Astrocyte (in vitro differentiated cells and primary cell): ENCODE measurements around the gene STAG2. TPM values are rescaled to one million over a fixed set of nuclear protein-coding genes. Genes with fewer than 3 reads are reported as not detected.
"Not testable (repeated sequence)": the region's sequence is repeated elsewhere in the genome, so short reads cannot be mapped to it uniquely, and the experiment has no call there.

Source experiments
- DNase-seq: peaks from one replicate; pipeline ENCODE4 v3.0.0-alpha.2; 2010; ENCODE audit warnings: low read depth
- FAIRE-seq: peaks from 2 replicates; lab custom pipeline; 2011; peaks lifted over from hg19 to GRCh38; lab: Jason Lieb, UNC
- H2AFZ ChIP-seq: 2 replicates; pipeline ENCODE4 v1.6.0; 2012; ENCODE audit warnings: low read depth, low read length, inconsistent platforms
- H3K27ac ChIP-seq: 2 replicates; pipeline ENCODE4 v1.5.1; 2011; ENCODE audit warnings: low read depth, low read length, inconsistent platforms
- H3K27me3 ChIP-seq: 2 replicates; pipeline ENCODE4 v1.6.0; 2011; ENCODE audit warnings: low read length, inconsistent platforms; ENCODE audit not compliant: insufficient read depth
- H3K36me3 ChIP-seq: 2 replicates; pipeline ENCODE4 v1.5.1; 2011; ENCODE audit warnings: low read length, inconsistent platforms; ENCODE audit not compliant: insufficient read depth
- H3K4me1 ChIP-seq: 2 replicates; pipeline ENCODE4 v1.5.1; 2011; ENCODE audit warnings: low read length, inconsistent platforms; ENCODE audit not compliant: insufficient read depth
- H3K4me2 ChIP-seq: 2 replicates; pipeline ENCODE4 v1.6.0; 2012; ENCODE audit warnings: low read length, inconsistent platforms
- H3K4me3 ChIP-seq: 2 replicates; pipeline ENCODE4 v1.5.1; 2011; ENCODE audit warnings: low read depth, mild to moderate bottlenecking, low read length, inconsistent platforms; ENCODE audit not compliant: insufficient read depth
- H3K79me2 ChIP-seq: 2 replicates; pipeline ENCODE4 v1.6.0; 2012; ENCODE audit warnings: mild to moderate bottlenecking, low read length, inconsistent platforms; ENCODE audit not compliant: insufficient read depth
- H3K9ac ChIP-seq: 2 replicates; pipeline ENCODE4 v1.6.0; 2012; ENCODE audit warnings: mild to moderate bottlenecking, low read length, inconsistent platforms
- H3K9me3 ChIP-seq: 2 replicates; pipeline ENCODE4 v1.5.1; 2012; ENCODE audit warnings: low read depth, mild to moderate bottlenecking, low read length, inconsistent platforms; ENCODE audit not compliant: insufficient read depth
- H4K20me1 ChIP-seq: 2 replicates; pipeline ENCODE4 v1.6.0; 2012; ENCODE audit warnings: low read length, inconsistent platforms; ENCODE audit not compliant: insufficient read depth
- H3K27ac Mint-ChIP-seq: one replicate; pipeline ENCODE4 v1.8.0; 2021; ENCODE audit warnings: mild to moderate bottlenecking, mixed read lengths; ENCODE audit not compliant: unreplicated experiment
- H3K27me3 Mint-ChIP-seq: one replicate; pipeline ENCODE4 v1.8.0; 2021; ENCODE audit warnings: low read depth, mixed read lengths; ENCODE audit not compliant: unreplicated experiment
- H3K36me3 Mint-ChIP-seq: one replicate; pipeline ENCODE4 v1.8.0; 2021; ENCODE audit warnings: low read depth, mixed read lengths; ENCODE audit not compliant: unreplicated experiment
- H3K4me1 Mint-ChIP-seq: one replicate; pipeline ENCODE4 v1.8.0; 2021; ENCODE audit warnings: low read depth, mixed read lengths; ENCODE audit not compliant: unreplicated experiment
- H3K4me3 Mint-ChIP-seq: one replicate; pipeline ENCODE4 v1.8.0; 2021; ENCODE audit warnings: mild to moderate bottlenecking, moderate library complexity, mixed read lengths; ENCODE audit not compliant: unreplicated experiment
- H3K9me3 Mint-ChIP-seq: one replicate; pipeline ENCODE4 v1.8.0; 2021; ENCODE audit warnings: mild to moderate bottlenecking, mixed read lengths; ENCODE audit not compliant: unreplicated experiment
- CTCF ChIP-seq: IDR thresholded peaks from 2 replicates; pipeline ENCODE4 v1.5.1; 2011; ENCODE audit warnings: low read depth, mild to moderate bottlenecking, inconsistent platforms, low read length, moderate library complexity; ENCODE audit not compliant: insufficient read depth
- EZH2 ChIP-seq: IDR thresholded peaks from 2 replicates; pipeline ENCODE4 v1.6.1; 2012; ENCODE audit warnings: mild to moderate bottlenecking, low read length, inconsistent platforms; ENCODE audit not compliant: insufficient read depth
- total RNA-seq: library from RNA; stranded (reverse); gene quantifications from 2 replicates; pipeline ENCODE4 v1.2.1, GENCODE V29; 2021

The STAG2 gene
- total RNA-seq, 1 donor from 2014 or later: 51.2 TPM

DNA sequence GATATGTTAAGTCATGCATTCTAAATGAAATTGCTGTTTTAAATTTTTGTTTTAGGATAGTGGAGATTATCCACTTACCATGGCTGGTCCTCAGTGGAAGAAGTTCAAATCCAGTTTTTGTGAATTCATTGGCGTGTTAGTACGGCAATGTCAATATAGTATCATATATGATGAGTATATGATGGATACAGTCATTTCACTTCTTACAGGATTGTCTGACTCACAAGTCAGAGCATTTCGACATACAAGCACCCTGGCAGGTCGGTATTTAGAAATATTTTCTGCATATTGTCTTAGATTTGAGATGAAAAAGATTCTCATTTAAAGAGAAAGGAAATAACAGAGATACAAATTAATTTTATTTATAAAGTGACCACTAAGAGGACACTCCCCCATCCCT, 83.6 kb downstream of the STAG2 start:
- Mint-ChIP-seq H3K27me3 (no peaks in the 10 kb centered on the region), H3K4me1 (peaks cover 3% of the 10 kb centered on the region), H3K4me3 (no peak overlapping the region), H3K27ac (no peak overlapping the region), H3K36me3 (peaks cover 2% of the 10 kb centered on the region), H3K9me3 (no peaks in the 10 kb centered on the region)
- Histone ChIP-seq H3K4me2 (no peak overlapping the region), H3K4me3 (no peak overlapping the region), H3K9ac (no peak overlapping the region), H4K20me1 (no peaks in the 10 kb centered on the region), H3K27me3 (no peaks in the 10 kb centered on the region), H3K36me3 (peaks cover 10% of the 10 kb centered on the region), H3K27ac (no peak overlapping the region), H3K79me2 (peaks cover 3% of the 10 kb centered on the region), H2AFZ (no peak overlapping the region), H3K4me1 (no peaks in the 10 kb centered on the region), H3K9me3 (no peaks in the 10 kb centered on the region)
- FAIRE-seq: no peak
- DNase-seq: no peak
- TF ChIP-seq EZH2 (no peak), CTCF (no peak)

GRCh38 chrX:124084417-124084816, 122.9 kb downstream of the STAG2 start:
- not testable (repeated sequence) for H3K4me1 Mint-ChIP-seq, DNase-seq, H3K4me2 ChIP-seq, H2AFZ ChIP-seq, H3K4me3 Mint-ChIP-seq, H3K9me3 ChIP-seq, H3K9ac ChIP-seq, FAIRE-seq, H3K36me3 Mint-ChIP-seq, H3K27ac Mint-ChIP-seq, H3K27me3 Mint-ChIP-seq, H3K4me3 ChIP-seq, H3K27ac ChIP-seq, H3K9me3 Mint-ChIP-seq, H3K27me3 ChIP-seq, H4K20me1 ChIP-seq, H3K4me1 ChIP-seq, H3K79me2 ChIP-seq
- H3K36me3 ChIP-seq: peaks cover 18% of the 10 kb centered on the region

DNA sequence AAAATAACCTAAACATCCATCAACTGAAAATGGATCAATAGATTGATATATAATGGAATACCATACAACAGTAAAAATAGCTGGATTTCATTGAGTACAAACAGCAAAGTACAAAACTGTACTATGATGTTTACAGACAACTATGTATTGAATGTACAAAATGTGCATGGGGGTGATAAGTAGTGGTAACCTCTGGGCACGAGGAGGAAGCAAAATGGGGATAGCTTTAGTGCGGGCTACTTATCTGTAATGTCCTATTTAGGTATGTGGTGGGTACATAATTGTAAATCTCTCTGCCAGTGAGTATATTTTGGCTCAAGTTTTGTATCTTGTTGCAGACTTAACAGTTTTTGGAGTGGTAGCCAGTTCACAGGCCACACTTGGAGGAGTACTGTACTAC, 123.6 kb downstream of the STAG2 start:
- Mint-ChIP-seq H3K4me1 (no peaks in the 10 kb centered on the region), H3K27ac (no peak overlapping the region), H3K9me3 (no peaks in the 10 kb centered on the region), H3K4me3 (no peak overlapping the region), H3K36me3 (peaks cover 1% of the 10 kb centered on the region), H3K27me3 (no peaks in the 10 kb centered on the region)
- no peaks in the 10 kb centered on the region for H3K4me1 ChIP-seq
- H3K79me2 ChIP-seq: no peaks in the 10 kb centered on the region
- H3K9me3 ChIP-seq: no peaks in the 10 kb centered on the region
- H2AFZ ChIP-seq: no peak overlapping the region
- no peak overlapping the region for H3K4me3 ChIP-seq
- H3K27ac ChIP-seq: no peak overlapping the region
- FAIRE-seq: peak; percentile 87
- no peak overlapping the region for H3K9ac ChIP-seq
- no peaks in the 10 kb centered on the region for H3K27me3 ChIP-seq
- no peak overlapping the region for H3K4me2 ChIP-seq
- no peaks in the 10 kb centered on the region for H4K20me1 ChIP-seq
- H3K36me3 ChIP-seq: peaks cover 16% of the 10 kb centered on the region
- DNase-seq: no peak
- TF ChIP-seq CTCF (no peak), EZH2 (no peak)
